HepG2 (cell line): Measurements from ENCODE around the gene IQGAP2. TPM values are rescaled to one million over a fixed set of nuclear protein-coding genes. Genes with fewer than 3 reads are reported as not detected.
"Not testable (repeated sequence)": the region's sequence is repeated elsewhere in the genome, so short reads cannot be mapped to it uniquely, and the experiment has no call there.

Experiments
- ATAC-seq: fragments of 200-7000 bp; cut with Tn5 transposase; 3 replicates; pipeline ENCODE4 v1.9.1; 2020; ENCODE audit warnings: mild to moderate bottlenecking, moderate library complexity
- BruUV-seq: library from RNA; stranded (reverse); fragments of 400-500 nt; replicated peaks from 2 replicates; lab custom pipeline; 2021; lab: Mats Ljungman, UMichigan
- CTCF ChIA-PET: fragments of 300-600 bp; formaldehyde crosslinking; extraction: SDS; loops from one replicate; lab custom pipeline; 2021; ENCODE audit warnings: low total read pairs, inconsistent platforms, low intra/inter-chr PET ratio; lab: Yijun Ruan, JAX
- POLR2A ChIA-PET: fragments of 350-600 bp; sonication (Branson Sonifier 250); formaldehyde crosslinking; loops from one replicate; lab custom pipeline; 2020; ENCODE audit warnings: antibody characterized with exemption, inconsistent platforms; lab: Yijun Ruan, JAX
- DNase-seq: peaks from one replicate; pipeline ENCODE4 v3.0.0-alpha.2; 2015; ENCODE audit warnings: low spot score
- FAIRE-seq: peaks from 3 replicates; lab custom pipeline; 2011; peaks lifted over from hg19 to GRCh38; lab: Jason Lieb, UNC
- H2AFZ ChIP-seq: one replicate; pipeline ENCODE4 v1.6.1; 2011; ENCODE audit warnings: low read length, inconsistent platforms
- H3K27ac ChIP-seq: fragments of 300-600 bp; 3 replicates; pipeline ENCODE4 v1.8.0; 2011; ENCODE audit warnings: mixed run types, mild to moderate bottlenecking, mixed read lengths, low read length, inconsistent platforms; ENCODE audit not compliant: insufficient read depth; ENCODE audit errors: extremely low read length
- H3K27me3 ChIP-seq, 2 experiments: fragments of 200-600 bp in 1 of 2; 2 replicates in 1 of 2; 3 replicates in 1 of 2; pipeline versions ENCODE4 v1.6.0 to v1.8.0; 2011; ENCODE audit warnings: low read length in 2 of 2, mild to moderate bottlenecking in 2 of 2, moderate library complexity in 2 of 2, inconsistent platforms in 1 of 2; ENCODE audit not compliant: insufficient read depth in 2 of 2, control insufficient read depth in 1 of 2
- H3K36me3 ChIP-seq, 2 experiments: fragments of 200-600 bp in 1 of 2; replicated peaks in 1 of 2; 2 replicates in 1 of 2; 3 replicates in 1 of 2; pipeline versions ENCODE4 v1.5.1 to v1.8.0; 2011; ENCODE audit warnings: low read length in 2 of 2, inconsistent platforms in 1 of 2; ENCODE audit not compliant: insufficient read depth in 2 of 2, control insufficient read depth in 1 of 2
- H3K4me1 ChIP-seq: 2 replicates; pipeline ENCODE4 v1.5.1; 2012; ENCODE audit warnings: low read length, inconsistent platforms; ENCODE audit not compliant: insufficient read depth
- H3K4me2 ChIP-seq: 2 replicates; pipeline ENCODE4 v1.6.0; 2011; ENCODE audit warnings: low read depth, low read length, inconsistent platforms
- H3K4me3 ChIP-seq, 3 experiments: fragments of 200-600 bp in 1 of 3; sonication (generic), shearing (Covaris generic) in 1 of 3; replicated peaks in 1 of 3; 2 replicates each; pipeline ENCODE4 v1.5.1; 2011 to 2016; ENCODE audit warnings: low read length in 3 of 3, inconsistent platforms in 2 of 3, low read depth in 2 of 3, mild to moderate bottlenecking in 2 of 3, control low read depth in 1 of 3, mixed read lengths in 1 of 3; ENCODE audit not compliant: insufficient read depth in 1 of 3
- H3K79me2 ChIP-seq: one replicate; pipeline ENCODE4 v1.6.1; 2011; ENCODE audit warnings: low read length, inconsistent platforms; ENCODE audit not compliant: insufficient read depth
- H3K9ac ChIP-seq: 2 replicates; pipeline ENCODE4 v1.6.0; 2011; ENCODE audit warnings: mild to moderate bottlenecking, low read depth, low read length, inconsistent platforms; ENCODE audit not compliant: insufficient read depth
- H3K9me3 ChIP-seq: 2 replicates; pipeline ENCODE4 v1.5.1; 2012; ENCODE audit warnings: mild to moderate bottlenecking, low read length
- H4K20me1 ChIP-seq: 2 replicates; pipeline ENCODE4 v1.6.0; 2011; ENCODE audit warnings: inconsistent platforms, mild to moderate bottlenecking, low read length, moderate library complexity; ENCODE audit not compliant: insufficient read depth
- HNRNPL ChIP-seq: fragments of 200-400 bp; formaldehyde crosslinking; IDR thresholded peaks from 2 replicates; pipeline ENCODE4 v1.6.1; 2017; ENCODE audit warnings: mild to moderate bottlenecking, low read depth, low read length
- HOXA7 ChIP-seq: sonication (generic); formaldehyde crosslinking; IDR thresholded peaks from 2 replicates; pipeline ENCODE4 v1.8.1; 2022; ENCODE audit warnings: mild to moderate bottlenecking, missing genetic modification reagents, moderate library complexity
- MIER2 ChIP-seq: IDR thresholded peaks from 2 replicates; pipeline ENCODE4 v1.6.1; 2016; ENCODE audit warnings: missing biosample characterization, missing genetic modification reagents
- NR1H2 ChIP-seq: sonication (generic); formaldehyde crosslinking; IDR thresholded peaks from 2 replicates; pipeline ENCODE4 v1.8.1; 2022; ENCODE audit warnings: low read depth, missing genetic modification reagents, borderline replicate concordance
- PHF8 ChIP-seq: sonication (generic); formaldehyde crosslinking; IDR thresholded peaks from 2 replicates; pipeline ENCODE4 v1.5.0; 2020; ENCODE audit warnings: missing genetic modification reagents
- SIX1 ChIP-seq: sonication (generic); formaldehyde crosslinking; IDR thresholded peaks from 2 replicates; pipeline ENCODE4 v1.4.0; 2020; ENCODE audit warnings: missing genetic modification reagents, borderline replicate concordance
- SP1 ChIP-seq, 2 experiments: fragments of 450-650 bp in 1 of 2; sonication (generic) in 1 of 2; formaldehyde crosslinking in 1 of 2; IDR thresholded peaks; 2 replicates each; pipeline versions ENCODE4 v1.4.0 to v1.6.1; 2016 to 2020; ENCODE audit warnings: missing genetic modification reagents in 1 of 2
- XRCC5 ChIP-seq: fragments of 200-400 bp; formaldehyde crosslinking; optimal IDR thresholded peaks from 2 replicates; pipeline ENCODE3; 2017; ENCODE audit warnings: mild to moderate bottlenecking, low read length
- ZNF12 ChIP-seq: sonication (generic); formaldehyde crosslinking; IDR thresholded peaks from 2 replicates; pipeline ENCODE4 v1.5.0; 2020; ENCODE audit warnings: missing genetic modification reagents
- ZNF546 ChIP-seq: sonication (generic); formaldehyde crosslinking; conservative IDR thresholded peaks from 2 replicates; pipeline ENCODE4 v1.8.1; 2023; ENCODE audit warnings: mild to moderate bottlenecking, missing genetic modification reagents
- ZNF616 ChIP-seq: sonication (generic); formaldehyde crosslinking; IDR thresholded peaks from 2 replicates; pipeline ENCODE4 v1.5.0; 2020; ENCODE audit warnings: low read depth, mild to moderate bottlenecking, missing genetic modification reagents
- ZSCAN25 ChIP-seq: sonication (generic); formaldehyde crosslinking; IDR thresholded peaks from 2 replicates; pipeline ENCODE4 v1.8.0; 2022; ENCODE audit warnings: mild to moderate bottlenecking, missing genetic modification reagents
- WGBS: methylation state at CpG from one replicate; pipeline ENCODE4 v1.1.6; 2017; ENCODE audit warnings: low lambda C conversion rate; 5-methylcytosine and 5-hydroxymethylcytosine counted together
- in situ Hi-C: cut with HindIII; loops from 2 replicates; pipeline ENCODE4 v1.10.0; 2017; ENCODE audit warnings: low pct_unique_long_range_greater_than_20kb; ENCODE audit not compliant: extremely low pct_ligation_motif_present
- intact Hi-C: fragments of 100-400 bp; cut with micrococcal nuclease; formaldehyde crosslinking; loops from one replicate; pipeline ENCODE4 v1.10.0; 2022; ENCODE audit not compliant: unreplicated experiment
- polyA plus RNA-seq, 8 experiments: library from polyadenylated mRNA; depleted of rRNA in 3 of 8; stranded (reverse) in 7 of 8; unstranded in 1 of 8; fragments of >200 nt; fragmentation: Illumina TruSeq in 4 of 8; extraction: Trizol in 4 of 8; gene quantifications; 2 replicates each; pipeline versions ENCODE4 v1.2.1 to v1.2.3, GENCODE V29; 2011 to 2016; ENCODE audit warnings: low read depth in 4 of 8, missing spikeins in 1 of 8, mixed read lengths in 1 of 8; ENCODE audit not compliant: insufficient read depth in 1 of 8
- total RNA-seq, 5 experiments: library from RNA; depleted of rRNA; stranded (reverse); fragments of >200 nt; fragmentation: Illumina TruSeq; extraction: Trizol; gene quantifications; 2 replicates each; pipeline ENCODE4 v1.2.3, GENCODE V29; 2016; ENCODE audit warnings: low read depth in 1 of 5
- TF ChIP-seq, protein P1 (sequence below): sonication (generic); formaldehyde crosslinking; IDR thresholded peaks from 2 replicates; pipeline ENCODE4 v1.5.0; 2020; ENCODE audit warnings: mild to moderate bottlenecking, missing genetic modification reagents, borderline replicate concordance

The IQGAP2 gene
- total and polyA plus RNA-seq, 2 of the 13 experiments (the other 11 are each of a cell fraction or from before 2014, with no cell fraction given), result 35.2 to 83.3 TPM

DNA sequence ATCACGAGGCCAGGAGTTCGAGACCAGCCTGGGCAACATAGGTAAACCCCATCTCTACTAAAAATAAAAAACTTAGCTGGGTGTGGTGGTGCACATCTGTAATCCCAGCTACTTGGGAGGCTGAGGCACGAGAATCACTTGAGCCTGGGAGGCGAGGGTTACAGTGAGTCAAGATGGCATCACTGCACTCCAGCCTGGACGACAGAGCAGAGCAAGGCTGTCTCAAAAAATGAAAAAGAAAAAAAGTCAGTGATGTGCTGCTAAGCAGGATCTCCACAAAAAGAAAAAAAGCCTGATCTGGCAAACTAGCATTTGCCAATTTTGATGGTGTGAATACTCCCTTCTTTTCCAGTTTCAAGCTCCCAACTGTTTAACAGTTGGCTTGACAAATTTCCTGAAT is 334.8 kb downstream of the IQGAP2 start (continued):
- no peak for TF ChIP-seq ZSCAN25 (CRISPR knock-in tag)

DNA sequence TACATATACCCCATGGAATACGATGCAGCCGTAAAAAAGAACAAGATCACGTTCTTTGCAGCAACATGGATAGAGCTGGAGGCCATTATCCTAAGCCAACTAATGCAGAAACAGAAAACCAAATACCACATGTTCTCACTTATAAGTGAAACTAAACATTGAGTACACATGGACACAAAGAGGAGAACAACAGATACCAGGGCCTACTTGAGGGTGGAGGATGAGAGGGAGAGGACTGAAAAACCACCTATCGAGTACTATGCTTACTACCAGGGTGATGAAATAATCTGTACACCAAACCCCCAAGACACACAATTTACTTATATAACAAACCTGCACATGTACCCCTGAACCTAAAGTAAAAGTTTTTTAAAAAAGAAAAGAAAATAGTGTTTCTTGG is 338.4 kb downstream of the IQGAP2 start:
- H3K9ac ChIP-seq, H3K36me3 ChIP-seq, ATAC-seq, H3K79me2 ChIP-seq, H4K20me1 ChIP-seq, H3K27ac ChIP-seq, H3K9me3 ChIP-seq, FAIRE-seq, H3K4me3 ChIP-seq, DNase-seq, POLR2A ChIA-PET, H3K4me2 ChIP-seq, in situ Hi-C loops, CTCF ChIA-PET, BruUV-seq, intact Hi-C loops, H2AFZ ChIP-seq, H3K27me3 ChIP-seq: not testable (repeated sequence)
- peaks cover 18% of the 10 kb centered on the region for H3K4me1 ChIP-seq
- 66% methylated on average over 4 of the region's 4 CpGs for WGBS

DNA sequence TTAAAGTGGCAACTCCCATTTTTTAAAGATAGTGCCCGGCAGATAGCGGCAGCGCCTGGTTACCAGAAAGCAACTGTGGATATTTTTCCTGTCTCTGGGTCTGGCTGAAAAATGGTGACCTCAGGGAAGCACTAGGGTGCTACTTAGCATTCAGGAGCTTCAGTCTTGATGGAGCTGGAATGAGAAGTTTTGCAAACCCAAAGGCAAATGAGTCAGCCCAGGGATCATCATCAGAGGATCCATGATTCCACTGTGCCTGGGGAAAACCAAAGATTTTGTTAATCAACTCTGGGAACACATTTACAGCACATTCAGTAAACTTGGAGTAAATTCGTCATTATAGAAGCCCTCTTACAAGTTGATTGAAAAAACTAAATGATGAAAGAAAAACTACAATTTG is 339.5 kb downstream of the IQGAP2 start:
- no peak overlapping the region for H3K4me2 ChIP-seq
- 64% methylated on average over 4 of the region's 4 CpGs for WGBS
- no peak overlapping the region for H2AFZ ChIP-seq
- no peak overlapping the region for H3K4me3 ChIP-seq
- ChIA-PET CTCF (no interaction called here), POLR2A (no interaction called here)
- H4K20me1 ChIP-seq, result no peaks in the 10 kb centered on the region
- no peaks in the 10 kb centered on the region for H3K27me3 ChIP-seq
- peaks cover 18% of the 10 kb centered on the region for H3K4me1 ChIP-seq
- H3K27ac ChIP-seq, result no peak overlapping the region
- no peak for FAIRE-seq
- ATAC-seq, result no peak
- no peaks in the 10 kb centered on the region for H3K36me3 ChIP-seq
- intact Hi-C loops, result no loop called here
- no peak for DNase-seq
- H3K9ac ChIP-seq, result no peak overlapping the region
- no peaks in the 10 kb centered on the region for H3K79me2 ChIP-seq
- H3K9me3 ChIP-seq, result no peaks in the 10 kb centered on the region
- TF ChIP-seq SIX1 (CRISPR knock-in tag), result no peak
- TF ChIP-seq NR1H2 (CRISPR knock-in tag), result no peak
- TF ChIP-seq MIER2 (CRISPR knock-in tag), result no peak
- TF ChIP-seq, protein P1, sequence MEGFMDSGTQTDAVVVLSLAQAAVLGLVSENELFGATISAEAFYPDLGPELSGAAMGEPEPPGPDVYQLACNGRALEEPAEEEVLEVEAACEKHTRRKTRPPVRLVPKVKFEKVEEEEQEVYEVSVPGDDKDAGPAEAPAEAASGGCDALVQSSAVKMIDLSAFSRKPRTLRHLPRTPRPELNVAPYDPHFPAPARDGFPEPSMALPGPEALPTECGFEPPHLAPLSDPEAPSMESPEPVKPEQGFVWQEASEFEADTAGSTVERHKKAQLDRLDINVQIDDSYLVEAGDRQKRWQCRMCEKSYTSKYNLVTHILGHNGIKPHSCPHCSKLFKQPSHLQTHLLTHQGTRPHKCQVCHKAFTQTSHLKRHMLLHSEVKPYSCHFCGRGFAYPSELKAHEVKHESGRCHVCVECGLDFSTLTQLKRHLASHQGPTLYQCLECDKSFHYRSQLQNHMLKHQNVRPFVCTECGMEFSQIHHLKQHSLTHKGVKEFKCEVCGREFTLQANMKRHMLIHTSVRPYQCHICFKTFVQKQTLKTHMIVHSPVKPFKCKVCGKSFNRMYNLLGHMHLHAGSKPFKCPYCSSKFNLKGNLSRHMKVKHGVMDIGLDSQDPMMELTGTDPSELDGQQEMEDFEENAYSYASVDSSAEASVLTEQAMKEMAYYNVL, result no peak
- no peak for TF ChIP-seq HOXA7 (CRISPR knock-in tag)
- TF ChIP-seq ZNF616 (CRISPR knock-in tag), result no peak
- no peak for TF ChIP-seq HNRNPL
- no peak for TF ChIP-seq PHF8 (CRISPR knock-in tag)
- no peak for TF ChIP-seq XRCC5
- no peak for TF ChIP-seq ZNF546
- no peak for TF ChIP-seq ZNF12 (CRISPR knock-in tag)
- TF ChIP-seq SP1 (IDR thresholded peaks at IDR 0.05), result no peak
- no peak for TF ChIP-seq SP1 (CRISPR knock-in tag; IDR thresholded peaks at IDR 0.05)
- BruUV-seq, result no TSS peak
- in situ Hi-C loops, result no loop called here
